H9 (cell line): ENCODE results near the gene PPP3CA. TPM values are rescaled to one million over a fixed set of nuclear protein-coding genes. Genes with fewer than 3 reads are reported as not detected.
A peak's percentile ranks its signal among the peaks of the same experiment; 100 is the strongest.

ENCODE experiments used
- DNase-seq: peaks from one replicate; pipeline ENCODE4 v3.0.0-alpha.2; 2017
- H2AFZ ChIP-seq: one replicate; pipeline ENCODE4 v1.6.1; 2013; ENCODE audit warnings: mild to moderate bottlenecking, low read length, control low read depth, moderate library complexity
- H2AK5ac ChIP-seq: 2 replicates; pipeline ENCODE4 v1.6.1; 2013; ENCODE audit warnings: low read length, control low read depth, mixed read lengths; ENCODE audit not compliant: insufficient read length
- H2BK120ac ChIP-seq: one replicate; pipeline ENCODE4 v1.6.1; 2013; ENCODE audit warnings: low read depth, mild to moderate bottlenecking, low read length, control low read depth, inconsistent platforms; ENCODE audit not compliant: poor library complexity, severe bottlenecking
- H2BK12ac ChIP-seq: 2 replicates; pipeline ENCODE4 v1.6.1; 2013; ENCODE audit warnings: low read length, control low read depth, mixed read lengths, low read depth; ENCODE audit not compliant: insufficient read length
- H2BK15ac ChIP-seq: 2 replicates; pipeline ENCODE4 v1.6.1; 2013; ENCODE audit warnings: low read depth, low read length, control low read depth
- H2BK20ac ChIP-seq: one replicate; pipeline ENCODE4 v1.6.1; 2013; ENCODE audit warnings: low read depth, mild to moderate bottlenecking, low read length, control low read depth, inconsistent platforms; ENCODE audit not compliant: poor library complexity, severe bottlenecking
- H2BK5ac ChIP-seq: 2 replicates; pipeline ENCODE4 v1.6.1; 2013; ENCODE audit warnings: low read length, control low read depth, mixed read lengths; ENCODE audit not compliant: insufficient read length
- H3K14ac ChIP-seq: 2 replicates; pipeline ENCODE4 v1.6.1; 2013; ENCODE audit warnings: low read length, control low read depth; ENCODE audit not compliant: insufficient read depth
- H3K18ac ChIP-seq: 2 replicates; pipeline ENCODE4 v1.6.1; 2013; ENCODE audit warnings: low read depth, mild to moderate bottlenecking, mixed read lengths, low read length, control low read depth; ENCODE audit not compliant: insufficient read length
- H3K23ac ChIP-seq: 2 replicates; pipeline ENCODE4 v1.6.1; 2013; ENCODE audit warnings: low read length, control low read depth, mixed read lengths, low read depth; ENCODE audit not compliant: insufficient read length
- H3K23me2 ChIP-seq: 2 replicates; pipeline ENCODE4 v1.6.1; 2013; ENCODE audit warnings: low read depth, mild to moderate bottlenecking, mixed read lengths, low read length, control low read depth; ENCODE audit not compliant: insufficient read length, poor library complexity, severe bottlenecking
- H3K27ac ChIP-seq: 2 replicates; pipeline ENCODE4 v1.5.1; 2013; ENCODE audit warnings: low read length, control low read depth, mixed read lengths, low read depth; ENCODE audit not compliant: insufficient read length
- H3K27me3 ChIP-seq: 2 replicates; pipeline ENCODE4 v1.6.1; 2013; ENCODE audit warnings: low read length, control low read depth, inconsistent platforms; ENCODE audit not compliant: insufficient read depth
- H3K4ac ChIP-seq: 2 replicates; pipeline ENCODE4 v1.6.1; 2013; ENCODE audit warnings: low read depth, mild to moderate bottlenecking, control low read depth, inconsistent platforms, low read length, moderate library complexity
- H3K4me1 ChIP-seq: 2 replicates; pipeline ENCODE4 v1.6.1; 2013; ENCODE audit warnings: low read length, control low read depth, inconsistent platforms; ENCODE audit not compliant: insufficient read depth
- H3K4me2 ChIP-seq: 2 replicates; pipeline ENCODE4 v1.6.1; 2013; ENCODE audit warnings: low read length, control low read depth, mixed read lengths; ENCODE audit not compliant: insufficient read length, insufficient read depth
- H3K56ac ChIP-seq: 2 replicates; pipeline ENCODE4 v1.6.1; 2013; ENCODE audit warnings: low read depth, mild to moderate bottlenecking, mixed read lengths, low read length, control low read depth; ENCODE audit not compliant: insufficient read length
- H3K79me1 ChIP-seq: 2 replicates; pipeline ENCODE4 v1.6.1; 2013; ENCODE audit warnings: low read depth, mild to moderate bottlenecking, moderate library complexity, low read length, control low read depth, inconsistent platforms; ENCODE audit not compliant: insufficient read depth, poor library complexity, severe bottlenecking
- H3K79me2 ChIP-seq: 2 replicates; pipeline ENCODE4 v1.6.1; 2013; ENCODE audit warnings: low read length, control low read depth, inconsistent platforms; ENCODE audit not compliant: insufficient read depth
- H3K9ac ChIP-seq: 2 replicates; pipeline ENCODE4 v1.6.1; 2013; ENCODE audit warnings: low read length, control low read depth, mixed read lengths; ENCODE audit not compliant: insufficient read length; ENCODE audit errors: extremely low read depth
- H3K9me3 ChIP-seq: one replicate; pipeline ENCODE4 v1.6.1; 2013; ENCODE audit warnings: low read depth, low read length, inconsistent platforms; ENCODE audit not compliant: control insufficient read depth
- H3T11ph ChIP-seq: one replicate; pipeline ENCODE4 v1.6.1; 2013; ENCODE audit warnings: mild to moderate bottlenecking, low read length, control low read depth, inconsistent platforms
- H4K20me1 ChIP-seq: one replicate; pipeline ENCODE4 v1.6.1; 2013; ENCODE audit not compliant: control insufficient read depth, insufficient read length, insufficient read depth
- H4K5ac ChIP-seq: 2 replicates; pipeline ENCODE4 v1.6.1; 2013; ENCODE audit warnings: low read depth, mild to moderate bottlenecking, mixed read lengths, low read length, control low read depth; ENCODE audit not compliant: insufficient read length
- H4K8ac ChIP-seq: replicated peaks from 2 replicates; pipeline ENCODE4 v1.6.1; 2013; ENCODE audit warnings: low read length, control low read depth, mixed read lengths, low read depth; ENCODE audit not compliant: insufficient read length
- H4K91ac ChIP-seq: 2 replicates; pipeline ENCODE4 v1.6.1; 2013; ENCODE audit warnings: low read depth, mild to moderate bottlenecking, moderate library complexity, mixed read lengths, low read length, control low read depth; ENCODE audit not compliant: insufficient read length
- H3K27ac Mint-ChIP-seq, 3 experiments: 2 replicates in 2 of 3; 3 replicates in 1 of 3; pipeline ENCODE4 v1.8.0; 2020 to 2021; ENCODE audit warnings: mixed read lengths in 3 of 3, mild to moderate bottlenecking in 1 of 3, moderate library complexity in 1 of 3
- H3K27me3 Mint-ChIP-seq: 2 replicates; pipeline ENCODE4 v1.8.0; 2021; ENCODE audit warnings: low read depth, mild to moderate bottlenecking, moderate library complexity, mixed read lengths
- H3K36me3 Mint-ChIP-seq, 3 experiments: 2 replicates in 2 of 3; 3 replicates in 1 of 3; pipeline ENCODE4 v1.8.0; 2020 to 2021; ENCODE audit warnings: low read depth in 3 of 3, mixed read lengths in 3 of 3; ENCODE audit not compliant: insufficient read depth in 1 of 3
- H3K4me1 Mint-ChIP-seq, 2 experiments: 2 replicates each; pipeline ENCODE4 v1.8.0; 2020; ENCODE audit warnings: mixed read lengths in 2 of 2
- H3K4me3 Mint-ChIP-seq, 2 experiments: 2 replicates in 1 of 2; 3 replicates in 1 of 2; pipeline ENCODE4 v1.8.0; 2020 to 2021; ENCODE audit warnings: mild to moderate bottlenecking in 2 of 2, mixed read lengths in 2 of 2, moderate library complexity in 1 of 2
- H3K9me3 Mint-ChIP-seq, 2 experiments: 2 replicates in 1 of 2; 3 replicates in 1 of 2; pipeline ENCODE4 v1.8.0; 2020; ENCODE audit warnings: mild to moderate bottlenecking in 2 of 2, mixed read lengths in 2 of 2, moderate library complexity in 1 of 2
- CTCF ChIP-seq: fragments of 200-600 bp; sonication (generic); conservative IDR thresholded peaks from 3 replicates; pipeline ENCODE4 v1.8.0; 2021; ENCODE audit warnings: antibody characterized with exemption, mild to moderate bottlenecking
- WGBS: extraction: QIAGEN DNeasy Blood & Tissue Kit; methylation state at CpG from one replicate; pipeline ENCODE4 v1.1.7; 2013; ENCODE audit warnings: missing lambda C conversion rate, low lambda C conversion rate, mixed read lengths; ENCODE audit not compliant: insufficient read length; ENCODE audit errors: extremely low coverage; 5-methylcytosine and 5-hydroxymethylcytosine counted together
- total RNA-seq: library from RNA; stranded (reverse); gene quantifications from 2 replicates; pipeline ENCODE4 v1.2.1, GENCODE V29; 2021

The PPP3CA gene
- total RNA-seq, 1 experiment from 2014 or later: 16.8 TPM

GRCh38 chr4:100986360-100986868, 360.9 kb downstream of the PPP3CA start:
- Histone ChIP-seq H3K4me2 (no peak overlapping the region), H3K4ac (no peak overlapping the region), H2BK12ac (no peak overlapping the region), H3K23me2 (no peaks in the 10 kb centered on the region), H4K8ac (no peak overlapping the region), H3K9ac (no peak overlapping the region), H2BK120ac (no peak overlapping the region), H3K27me3 (no peaks in the 10 kb centered on the region), H3K27ac (no peak overlapping the region), H3K23ac (no peak overlapping the region), H3K56ac (no peak overlapping the region), H4K5ac (no peak overlapping the region), H3K79me1 (no peaks in the 10 kb centered on the region), H3K18ac (no peak overlapping the region), H2BK15ac (no peak overlapping the region), H3K4me1 (peaks cover 2% of the 10 kb centered on the region), H3K9me3 (no peaks in the 10 kb centered on the region), H2AFZ (no peak overlapping the region), H3T11ph (no peak overlapping the region), H4K20me1 (no peaks in the 10 kb centered on the region), H4K91ac (no peak overlapping the region), H2BK20ac (no peak overlapping the region), H2AK5ac (no peak overlapping the region), H3K79me2 (no peaks in the 10 kb centered on the region), H3K14ac (no peak overlapping the region), H2BK5ac (no peak overlapping the region)
- peak overlapping the region; percentile 31 to 72 (median 54); a peak in 3 of 7 replicates for H3K27ac Mint-ChIP-seq
- H3K27me3 Mint-ChIP-seq: no peaks in the 10 kb centered on the region
- TF ChIP-seq CTCF: no peak
- H3K36me3 Mint-ChIP-seq: no peaks in the 10 kb centered on the region; a peak in 1 of 7 replicates
- DNase-seq: peak; percentile 62
- WGBS: no CpG with 5 or more reads among the region's 8 CpGs
- H3K9me3 Mint-ChIP-seq: no peaks in the 10 kb centered on the region
- peaks cover 34 to 41% of the 10 kb centered on the region in 2 experiments for H3K4me1 Mint-ChIP-seq
- H3K4me3 Mint-ChIP-seq: no peak overlapping the region
